SK-N-MC (cell line): ENCODE data around the gene DNAJC5.

ENCODE experiments used
- EZH2 ChIP-seq: fragments of 200-600 bp; sonication (generic); IDR thresholded peaks from one replicate; pipeline ENCODE4 v1.6.1; 2017; ENCODE audit warnings: antibody characterized with exemption
- POLR2AphosphoS5 ChIP-seq: IDR thresholded peaks from 2 replicates; pipeline ENCODE4 v1.6.1; 2012; ENCODE audit warnings: mild to moderate bottlenecking, low read depth, low read length, borderline replicate concordance

DNA sequence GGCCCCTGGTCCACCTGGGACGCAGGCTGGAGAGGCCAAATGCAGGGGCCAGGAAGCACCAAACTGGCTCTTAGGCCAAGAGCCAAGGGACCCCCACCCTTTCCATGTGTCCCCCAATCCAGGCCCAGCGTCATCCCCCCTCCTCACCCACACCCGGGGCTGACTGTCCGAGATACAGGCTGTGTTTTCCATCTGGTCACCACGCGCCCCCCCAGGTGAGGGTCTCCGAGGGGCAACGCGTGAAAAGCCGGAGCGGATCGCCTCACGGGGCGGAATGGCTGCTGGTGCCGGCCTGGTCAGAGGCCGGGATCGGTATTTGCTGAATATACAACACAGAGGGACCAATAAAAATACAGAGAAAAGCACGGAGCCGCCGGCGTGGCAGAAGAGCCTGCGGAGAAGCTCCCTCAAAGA is 38.8 kb upstream of the DNAJC5 start:
- TF ChIP-seq EZH2, result no peak
- TF ChIP-seq POLR2AphosphoS5, result no peak
